SKM-1 treated with dmso at 0.1 percent for 144 hours (cell line): ENCODE results near the gene OR1J2.
"Not testable (repeated sequence)": the region's sequence is repeated elsewhere in the genome, so short reads cannot be mapped to it uniquely, and the experiment has no call there.

Source experiments
- DNase-seq: peaks from one replicate; lab custom pipeline; 2025; ENCODE audit not compliant: unreplicated experiment; lab: John Stamatoyannopoulos, UW

OR1J2 gene, protein sequence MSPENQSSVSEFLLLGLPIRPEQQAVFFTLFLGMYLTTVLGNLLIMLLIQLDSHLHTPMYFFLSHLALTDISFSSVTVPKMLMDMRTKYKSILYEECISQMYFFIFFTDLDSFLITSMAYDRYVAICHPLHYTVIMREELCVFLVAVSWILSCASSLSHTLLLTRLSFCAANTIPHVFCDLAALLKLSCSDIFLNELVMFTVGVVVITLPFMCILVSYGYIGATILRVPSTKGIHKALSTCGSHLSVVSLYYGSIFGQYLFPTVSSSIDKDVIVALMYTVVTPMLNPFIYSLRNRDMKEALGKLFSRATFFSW

DNA sequence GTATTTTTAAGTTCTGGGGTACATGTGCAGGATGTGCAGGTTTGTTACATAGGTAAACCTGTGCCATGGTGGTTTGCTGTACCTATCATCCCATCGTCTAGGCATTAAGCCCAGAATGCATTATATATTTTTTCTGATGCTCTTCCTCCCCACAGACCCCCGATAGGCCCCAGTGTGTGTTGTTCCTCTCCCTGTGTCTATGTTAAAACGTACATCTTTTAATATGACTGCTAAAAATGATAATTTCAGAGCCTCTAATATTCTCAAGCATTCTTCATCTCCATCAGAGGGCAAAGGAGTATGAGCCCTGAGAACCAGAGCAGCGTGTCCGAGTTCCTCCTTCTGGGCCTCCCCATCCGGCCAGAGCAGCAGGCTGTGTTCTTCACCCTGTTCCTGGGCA is at the start of gene OR1J2:
Gene OR1J2, plus strand, starts transcription at position 301 of the 400 bp plus-strand sequence. Its CDS starts 0 bp downstream, at position 301.
- DNase-seq = no peak

DNA sequence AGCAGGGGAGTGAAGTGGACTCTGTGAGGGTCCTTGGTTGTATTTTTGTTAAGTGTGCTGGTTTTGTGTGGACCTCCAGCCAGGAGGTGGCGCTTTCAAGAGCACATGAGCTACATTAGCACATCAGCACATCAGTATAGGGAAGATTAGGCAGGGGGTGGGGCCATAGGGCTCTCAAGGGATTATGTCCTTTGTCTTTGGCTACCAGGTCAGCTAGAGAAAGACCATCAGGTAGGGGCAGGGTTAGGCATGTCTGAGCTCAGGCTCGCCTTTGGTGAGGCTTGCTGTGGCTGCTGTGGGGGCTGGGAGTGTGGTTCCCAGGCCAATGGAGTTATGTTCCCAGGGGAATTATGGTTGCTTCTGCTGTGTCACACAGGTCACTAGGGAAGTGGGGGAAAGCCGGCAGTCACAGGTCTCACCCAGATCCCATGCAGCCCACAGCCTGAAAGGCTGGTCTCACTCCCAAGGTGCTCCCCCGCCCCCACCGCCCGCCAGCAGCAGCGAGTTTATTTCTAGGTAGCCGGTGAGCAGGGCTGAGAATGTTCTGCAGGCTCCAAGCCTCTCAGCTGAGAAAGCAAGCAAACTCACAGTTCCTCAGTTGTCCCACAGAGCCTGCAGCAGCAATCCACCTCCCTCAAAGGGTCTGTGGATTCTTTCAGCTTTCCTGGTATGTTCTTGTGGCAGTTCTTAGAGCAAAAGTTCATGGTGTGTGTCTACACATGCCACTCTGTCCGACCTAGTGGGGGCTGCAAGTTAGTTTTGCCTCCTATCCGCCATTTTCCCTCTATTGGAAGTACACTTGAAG is 46.6 kb upstream of the OR1J2 start:
- DNase-seq = no peak

DNA sequence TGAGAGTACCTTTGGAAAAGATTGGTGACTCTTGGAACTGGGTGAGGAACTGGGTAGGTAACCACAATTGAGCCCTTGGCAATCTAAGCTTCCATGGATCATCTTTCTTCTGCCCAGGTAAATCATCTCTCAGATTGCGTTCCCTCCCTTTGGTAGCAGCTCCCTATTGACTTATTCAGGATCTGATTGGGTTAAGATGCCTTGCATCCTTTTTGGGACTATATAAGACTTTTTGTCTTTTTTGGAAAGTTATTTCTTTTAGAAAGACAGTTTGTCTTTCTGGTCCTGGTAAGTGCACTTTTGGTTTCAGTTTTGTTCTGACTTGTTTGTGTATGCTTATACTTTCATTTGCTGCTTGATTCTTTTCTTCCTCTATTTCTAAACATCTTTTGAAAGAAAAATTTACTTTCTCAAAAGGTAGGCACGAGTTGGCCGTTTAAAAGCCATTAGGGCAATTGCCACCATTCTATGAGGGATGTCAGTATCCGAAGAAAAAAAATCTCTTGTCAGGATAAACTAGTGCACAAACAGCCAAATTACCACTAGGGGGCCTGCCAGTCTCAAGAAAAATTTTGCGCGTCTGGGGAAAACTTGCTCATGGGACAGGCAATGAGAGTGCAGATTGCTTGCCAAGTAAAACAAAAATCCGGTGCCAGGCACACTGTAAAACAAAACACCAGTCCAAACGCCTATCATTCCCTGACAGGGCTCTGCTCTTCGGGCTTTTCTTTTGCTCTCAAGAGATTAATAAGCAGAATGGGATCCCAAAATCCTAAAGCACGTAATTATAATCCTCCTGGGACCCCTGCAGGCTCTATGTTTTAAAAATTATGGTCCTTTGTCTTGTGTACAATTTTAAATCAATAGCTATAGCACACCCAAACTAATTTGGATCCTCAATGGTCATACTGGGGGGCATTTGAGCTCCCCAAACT is 45.7 kb upstream of the OR1J2 start:
- DNase-seq = peak; percentile 63

DNA sequence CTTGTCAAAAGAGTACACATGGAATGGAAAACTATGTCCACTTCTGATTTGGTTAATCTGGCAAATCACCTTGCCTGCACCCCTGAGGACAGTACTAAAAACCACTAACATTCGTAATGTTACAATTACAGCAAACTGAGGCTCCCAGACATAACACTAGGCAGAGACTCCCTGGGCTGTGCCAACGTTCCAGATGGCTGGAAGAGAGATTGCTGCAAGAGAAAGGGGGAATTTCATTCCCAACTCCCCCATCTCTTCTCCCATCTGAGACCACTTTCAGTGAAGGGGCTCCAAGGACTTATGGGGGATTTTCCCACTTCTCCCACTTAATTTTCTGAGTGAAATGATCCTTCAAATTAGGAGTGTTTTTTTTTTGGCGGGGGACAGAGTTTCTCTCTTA is 44.1 kb upstream of the OR1J2 start:
- no peak for DNase-seq

DNA sequence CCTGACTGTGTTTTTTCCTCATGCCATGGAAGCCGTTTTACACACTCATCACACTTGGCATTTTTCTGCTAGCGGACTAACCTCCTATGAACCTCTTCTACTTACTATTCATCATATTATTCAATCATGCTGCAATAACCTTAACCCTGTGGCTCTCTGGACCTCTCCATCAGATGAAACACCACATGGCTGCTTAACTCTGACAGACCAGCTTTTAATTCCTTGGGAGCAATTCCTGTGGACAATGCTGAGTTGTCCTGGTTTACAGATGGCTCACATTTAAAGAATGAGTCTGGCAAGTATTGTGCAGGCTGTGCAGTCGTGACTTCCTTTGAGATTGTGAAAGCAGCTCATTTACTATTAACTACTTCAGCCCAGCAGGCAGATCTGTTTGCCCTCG is 41.9 kb upstream of the OR1J2 start:
- DNase-seq = no peak

DNA sequence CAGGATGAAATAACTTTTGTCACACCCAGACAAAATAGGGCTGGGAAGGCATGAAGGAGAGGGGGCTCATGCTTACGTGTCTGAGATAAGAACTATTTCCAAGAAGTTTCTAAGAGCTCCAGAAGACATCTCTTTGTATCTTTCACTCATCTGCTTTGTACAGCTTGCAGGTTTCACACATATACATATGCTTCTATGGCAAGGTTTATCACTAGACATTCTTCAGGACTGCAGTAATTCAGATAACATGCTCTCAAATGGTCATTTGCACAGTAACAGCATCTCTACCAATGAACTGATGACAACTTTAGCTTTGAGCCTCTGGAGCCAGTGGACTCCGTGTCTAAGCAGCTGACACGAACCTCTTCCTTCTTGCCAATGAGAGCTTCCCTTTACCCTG is 36.0 kb upstream of the OR1J2 start:
- no peak for DNase-seq

DNA sequence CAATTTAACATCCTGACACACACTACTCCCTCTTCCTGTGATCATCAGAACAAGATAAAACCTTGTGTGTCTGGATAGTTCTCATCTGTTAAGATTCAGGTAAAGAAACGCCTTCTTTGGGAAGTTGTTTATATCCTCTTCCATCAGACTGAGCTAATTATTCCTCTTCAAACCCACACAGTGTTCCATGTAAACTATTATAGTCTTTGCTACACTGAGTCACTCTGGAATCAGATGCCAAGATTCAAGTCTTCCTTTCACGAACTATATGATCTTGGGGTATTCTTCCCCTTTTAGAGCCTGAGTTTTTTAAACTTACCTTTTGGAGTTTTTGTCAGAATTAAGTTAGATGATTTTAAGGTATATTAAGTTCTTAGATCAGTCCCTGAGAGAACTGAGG is 34.9 kb upstream of the OR1J2 start:
- DNase-seq = no peak

DNA sequence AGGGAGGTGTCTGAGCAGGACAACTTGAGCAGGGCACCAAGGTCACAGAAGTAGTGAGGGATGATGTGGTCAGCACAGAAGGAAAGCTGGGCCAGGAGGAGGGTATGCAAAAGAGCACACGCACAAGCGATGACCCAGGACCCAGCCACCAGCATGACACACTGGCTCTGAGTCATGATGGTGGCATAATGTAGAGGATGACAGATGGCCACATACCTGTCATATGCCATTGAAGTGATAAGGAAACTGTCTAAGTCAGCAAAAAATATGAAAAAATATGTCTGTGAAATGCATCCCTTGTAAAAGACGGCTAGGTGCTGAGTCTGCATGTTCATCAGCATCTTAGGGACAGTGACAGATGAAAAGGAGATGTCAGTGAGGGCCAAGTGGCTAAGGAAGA is 33.3 kb upstream of the OR1J2 start:
- no peak for DNase-seq

DNA sequence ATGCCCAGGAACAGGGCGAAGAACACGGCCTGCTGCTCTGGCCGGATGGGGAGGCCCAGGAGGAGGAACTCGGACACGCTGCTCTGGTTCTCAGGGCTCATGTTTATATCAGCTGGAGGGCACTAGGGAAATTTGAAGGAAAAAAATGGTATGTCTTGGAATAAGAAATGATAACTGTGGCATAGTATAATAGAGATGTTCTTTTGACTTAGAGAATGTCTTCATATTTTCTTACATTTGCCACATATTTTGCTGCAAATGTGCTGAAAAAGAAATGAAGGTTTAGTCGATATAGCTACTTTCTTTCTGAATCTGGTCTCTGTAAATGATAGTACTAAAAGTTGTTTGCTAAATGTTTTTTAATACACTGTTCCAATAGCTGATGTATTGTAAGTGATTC is 32.8 kb upstream of the OR1J2 start, which contains the start of gene OR1J1:
Gene OR1J1, minus strand, starts transcription at position 101 of the 400 bp plus-strand sequence. Its CDS starts 0 bp downstream, at position 101.
- DNase-seq = no peak

DNA sequence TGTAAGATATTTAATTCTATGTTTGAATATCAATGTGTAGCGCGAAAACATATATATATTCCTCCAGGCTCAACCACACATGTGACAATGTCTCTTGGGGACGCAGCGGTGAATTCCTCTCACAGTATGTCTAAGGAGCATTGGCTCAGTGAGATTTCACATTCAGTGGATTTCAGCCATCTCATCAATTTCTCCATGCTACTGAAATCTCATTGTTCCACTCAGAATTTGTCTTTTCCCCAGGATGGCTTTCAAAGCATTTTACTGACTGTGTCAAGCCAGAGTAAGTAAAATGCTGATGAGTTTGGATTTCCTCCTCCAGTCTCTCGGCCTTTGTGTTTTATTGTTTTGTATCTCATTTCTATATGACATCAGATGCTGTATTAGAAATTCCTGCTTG is 31.5 kb upstream of the OR1J2 start:
- DNase-seq = no peak

DNA sequence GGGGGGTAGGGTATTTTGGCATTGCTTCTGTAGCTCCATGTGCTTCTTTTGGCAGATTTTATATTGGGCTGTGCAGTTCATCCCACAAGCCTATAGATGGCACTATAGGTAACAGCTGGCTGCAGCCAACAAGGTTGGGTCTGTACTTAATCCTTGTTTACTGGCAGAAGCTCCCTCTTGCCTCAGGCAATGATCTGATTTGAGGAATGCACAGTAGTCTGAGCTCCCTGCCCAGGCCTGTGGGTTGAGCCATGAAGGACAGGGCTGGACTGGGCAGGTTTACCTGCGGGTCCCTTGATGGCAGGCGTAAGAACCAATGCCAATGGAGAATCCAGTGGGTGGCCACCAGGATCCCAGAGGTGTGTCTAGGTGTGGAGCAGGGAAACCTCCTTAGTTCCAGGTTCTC is 11.7 kb upstream of the OR1J2 start:
- DNase-seq = peak; percentile 35

DNA sequence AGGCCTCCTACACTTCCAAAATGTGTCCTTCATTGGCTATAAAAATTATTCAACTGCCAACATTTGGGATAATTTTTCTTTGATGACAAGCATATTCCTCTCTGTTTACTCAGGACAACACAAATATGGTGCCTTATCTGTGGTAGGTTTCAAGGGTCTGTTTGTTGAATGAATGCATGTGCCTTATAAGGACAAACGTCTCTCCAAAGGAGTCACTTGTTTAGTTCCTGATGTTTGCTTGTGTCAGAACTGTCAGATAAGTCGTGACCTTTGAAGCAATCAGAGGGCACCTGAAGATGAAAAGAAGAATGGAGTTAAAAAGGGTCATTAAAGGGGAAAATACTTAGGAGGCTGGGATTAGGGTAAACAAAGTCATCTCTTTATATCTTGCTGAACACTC is 3.6 kb upstream of the OR1J2 start:
- no peak for DNase-seq

DNA sequence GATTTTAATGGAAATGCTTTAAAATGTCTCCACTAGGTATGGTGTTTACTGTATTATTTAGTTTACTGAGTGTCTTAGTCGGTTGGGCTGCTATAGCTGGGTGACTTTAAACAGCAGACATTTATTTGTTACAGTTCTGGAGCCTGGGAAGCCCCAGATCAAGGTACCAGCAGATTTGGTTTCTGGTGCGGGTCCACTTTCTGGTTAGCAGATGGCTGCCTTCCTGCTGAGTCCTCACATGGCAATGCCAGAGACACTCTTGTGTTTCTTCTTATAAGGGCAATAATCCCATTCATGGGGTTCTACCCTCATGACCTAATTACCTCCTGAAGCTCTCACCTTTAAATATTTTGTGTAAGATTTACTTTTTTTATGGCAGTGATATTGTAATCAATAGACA is 7.6 kb downstream of the OR1J2 start:
- DNase-seq = no peak

DNA sequence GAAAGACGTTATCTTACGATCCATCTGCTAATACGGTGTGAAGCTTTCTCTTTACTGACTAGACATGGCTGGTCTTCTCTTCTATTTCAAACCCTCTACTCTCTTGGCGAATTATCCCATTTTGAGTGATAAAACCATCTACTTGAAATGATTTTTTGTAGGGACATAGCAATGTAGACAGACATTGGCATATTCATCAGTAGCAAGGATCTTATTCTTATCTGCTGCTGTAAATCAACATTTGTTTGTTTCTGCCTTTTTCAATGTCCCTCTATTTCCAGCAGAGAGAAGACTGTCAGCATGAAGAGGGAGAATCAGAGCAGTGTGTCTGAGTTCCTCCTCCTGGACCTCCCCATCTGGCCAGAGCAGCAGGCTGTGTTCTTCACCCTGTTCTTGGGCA is 8.2 kb downstream of the OR1J2 start, which contains the start of gene OR1J4:
Gene OR1J4, plus strand, starts transcription at position 301 of the 400 bp plus-strand sequence. Its CDS starts 0 bp downstream, at position 301.
- no peak for DNase-seq

DNA sequence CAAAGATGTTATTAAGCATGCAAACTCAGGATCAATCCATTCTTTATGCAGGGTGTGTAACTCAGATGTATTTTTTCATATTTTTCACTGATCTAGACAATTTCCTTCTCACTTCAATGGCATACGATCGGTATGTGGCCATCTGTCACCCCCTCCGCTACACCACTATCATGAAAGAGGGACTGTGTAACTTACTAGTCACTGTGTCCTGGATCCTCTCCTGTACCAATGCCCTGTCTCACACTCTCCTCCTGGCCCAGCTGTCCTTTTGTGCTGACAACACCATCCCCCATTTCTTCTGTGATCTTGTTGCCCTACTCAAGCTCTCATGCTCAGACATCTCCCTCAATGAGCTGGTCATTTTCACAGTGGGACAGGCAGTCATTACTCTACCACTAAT is 8.8 kb downstream of the OR1J2 start:
- no peak for DNase-seq

DNA sequence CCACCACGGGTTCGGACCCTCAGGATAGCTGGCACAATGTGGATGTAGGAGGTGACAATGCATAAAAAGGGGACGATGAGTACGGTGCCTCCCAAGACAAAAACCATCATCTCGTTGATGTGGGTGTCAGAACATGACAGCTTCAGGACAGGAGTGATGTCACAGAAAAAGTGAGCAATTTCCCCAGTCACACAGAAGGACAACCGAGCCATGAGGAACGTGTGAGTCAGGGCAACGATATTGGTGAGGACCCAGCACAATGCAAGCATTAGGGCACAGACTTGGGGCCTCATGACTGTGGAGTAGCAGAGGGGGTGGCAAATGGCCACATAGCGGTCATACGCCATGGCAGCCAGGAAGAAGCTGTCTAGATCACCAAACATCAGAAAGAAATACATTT is 16.0 kb downstream of the OR1J2 start:
- DNase-seq = no peak

DNA sequence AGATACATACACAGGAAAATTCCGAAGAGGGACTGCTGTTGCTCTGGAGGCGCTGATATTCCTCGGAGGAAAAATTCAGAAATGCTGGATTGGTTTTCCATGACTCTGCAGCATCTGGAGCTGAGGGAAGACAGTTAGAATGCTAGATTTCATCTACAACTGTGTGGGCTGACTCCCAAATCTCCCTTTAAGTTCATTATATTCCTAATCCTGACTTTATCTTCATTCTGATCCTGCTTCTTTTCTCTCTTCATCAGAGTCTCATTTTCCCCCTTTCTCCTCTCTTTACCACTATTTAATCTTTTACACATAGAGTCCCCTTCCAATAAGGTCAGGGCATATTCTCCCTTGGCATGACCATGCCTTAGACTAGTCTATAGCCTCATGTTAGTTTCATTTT is 16.6 kb downstream of the OR1J2 start, which contains the start of gene OR1N1:
Gene OR1N1, minus strand, starts transcription at position 101 of the 400 bp plus-strand sequence. Its CDS starts 0 bp downstream, at position 101.
- no peak for DNase-seq

DNA sequence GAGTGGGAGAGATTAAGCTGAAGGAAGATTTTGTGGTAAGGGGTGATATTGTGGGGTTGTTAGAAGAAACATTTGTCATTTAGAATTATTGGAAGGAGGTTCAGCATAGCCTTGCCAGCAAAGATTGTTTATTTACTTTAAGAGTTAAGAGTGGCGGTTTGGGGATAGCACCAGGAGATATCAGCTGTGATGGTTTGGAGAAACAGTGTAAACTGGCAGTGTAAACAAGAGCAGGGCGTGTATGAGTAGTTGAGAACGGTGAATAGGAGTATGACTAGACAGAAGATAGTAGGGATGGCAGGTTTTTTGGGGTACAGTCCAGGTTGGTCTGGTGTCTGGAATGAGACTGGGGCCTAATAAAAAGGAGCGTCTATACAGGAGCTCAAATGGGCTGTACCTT is 20.6 kb downstream of the OR1J2 start:
- DNase-seq = not testable (repeated sequence)

DNA sequence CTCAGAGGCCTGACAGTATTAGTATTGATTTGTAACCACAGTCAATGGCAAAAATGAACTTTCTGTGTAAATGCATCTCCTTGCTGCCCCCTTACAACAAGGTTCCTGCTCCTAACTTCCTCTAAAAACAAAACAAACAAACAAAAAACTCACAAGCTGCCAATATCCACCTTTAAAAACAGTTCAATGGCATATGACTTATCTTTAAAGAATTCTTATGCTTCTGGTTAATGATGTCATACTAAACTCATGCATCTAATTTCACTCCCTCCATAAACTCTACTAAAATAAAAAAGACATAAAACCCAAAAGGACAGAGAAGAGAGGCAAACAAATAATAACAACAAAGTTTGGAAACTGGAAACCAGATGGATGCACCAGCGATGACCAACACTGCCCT is 25.5 kb downstream of the OR1J2 start:
- DNase-seq = no peak

DNA sequence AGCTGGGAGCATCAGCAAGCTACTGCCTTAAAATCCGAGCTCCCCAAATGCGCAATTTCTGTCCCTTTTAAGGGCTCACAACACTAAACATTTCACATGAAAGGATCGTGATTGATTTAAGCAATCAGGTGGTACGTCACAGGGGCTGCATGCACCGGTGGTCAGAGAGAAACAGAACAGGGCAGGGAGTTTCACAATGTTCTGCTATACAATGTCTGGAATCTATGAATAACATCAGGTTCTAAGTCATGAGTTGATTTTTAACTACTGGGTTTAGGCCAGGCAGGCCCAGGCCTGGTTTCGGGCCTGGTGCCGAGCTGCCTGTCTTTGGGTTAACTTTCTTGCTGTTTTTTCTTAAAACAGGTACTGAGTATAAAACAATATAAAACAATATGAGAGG is 26.5 kb downstream of the OR1J2 start:
- DNase-seq = not testable (repeated sequence)

DNA sequence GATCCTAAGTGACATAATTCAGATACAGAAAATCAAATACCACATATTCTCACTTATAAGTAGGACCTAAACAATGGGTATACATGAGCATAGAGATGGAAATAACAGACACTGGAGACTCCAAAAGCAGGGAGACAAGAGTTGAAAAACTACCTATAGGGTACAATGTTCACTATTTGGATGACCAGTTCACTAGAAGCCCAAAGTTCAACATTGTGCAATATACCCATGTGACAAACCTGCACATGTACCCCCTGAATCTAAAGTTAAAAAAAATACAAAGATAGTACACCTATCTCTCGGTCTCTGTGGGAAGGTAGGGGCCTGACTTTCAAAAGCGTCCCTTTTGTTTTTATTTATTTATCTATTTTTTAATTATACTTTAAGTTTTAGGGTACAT is 28.2 kb downstream of the OR1J2 start:
- DNase-seq = no peak
